Bone marrow (tissue), 2 donors: ENCODE data around the gene CCSAP.
"Not testable (repeated sequence)": the region's sequence is repeated elsewhere in the genome, so short reads cannot be mapped to it uniquely, and the experiment has no call there.

Experiments used
- DNase-seq, 2 donors: peaks; one replicate each; lab custom pipeline; 2025; lab: John Stamatoyannopoulos, UW

Gene CCSAP

DNA sequence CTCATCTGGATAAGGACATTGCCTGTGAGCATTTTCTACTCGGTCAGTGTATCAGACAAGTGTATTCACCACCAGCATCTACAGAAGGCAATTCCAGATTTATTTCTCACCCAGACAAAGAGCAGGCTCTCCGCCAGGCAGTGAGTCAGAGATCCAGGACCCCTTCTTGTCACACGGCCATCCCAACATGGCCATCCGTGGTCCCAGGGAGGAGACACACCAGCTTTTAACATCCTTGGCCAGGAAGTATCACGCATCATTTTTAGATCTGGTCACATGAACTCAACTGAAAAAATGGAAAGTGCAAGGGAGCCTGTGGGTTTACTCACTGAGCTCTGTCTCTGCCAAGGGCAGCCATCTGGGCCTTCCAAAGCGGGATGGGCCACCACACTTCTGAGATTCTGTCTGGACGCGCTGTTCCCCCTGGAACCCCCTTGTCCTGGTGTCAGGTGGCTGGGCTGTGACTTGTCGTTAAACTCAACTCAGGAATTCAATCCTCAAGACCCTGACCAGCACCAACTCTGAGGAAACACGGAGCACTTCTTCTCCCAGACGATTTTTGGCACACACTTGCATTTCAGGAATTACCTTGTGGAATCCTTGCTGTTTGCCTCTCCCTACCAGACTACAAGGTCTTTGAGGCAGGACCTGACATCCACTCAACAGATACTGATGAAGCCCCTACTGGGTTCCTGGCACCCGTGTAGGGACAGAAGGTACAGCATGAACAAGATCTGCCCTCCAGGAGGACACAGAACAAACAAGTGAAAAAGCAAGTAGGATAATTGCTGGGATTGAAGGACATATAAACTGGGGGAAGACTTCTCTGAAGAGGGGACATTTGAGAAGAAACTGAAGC, 21.6 kb upstream of the CCSAP start:
- DNase-seq, result no peak

DNA sequence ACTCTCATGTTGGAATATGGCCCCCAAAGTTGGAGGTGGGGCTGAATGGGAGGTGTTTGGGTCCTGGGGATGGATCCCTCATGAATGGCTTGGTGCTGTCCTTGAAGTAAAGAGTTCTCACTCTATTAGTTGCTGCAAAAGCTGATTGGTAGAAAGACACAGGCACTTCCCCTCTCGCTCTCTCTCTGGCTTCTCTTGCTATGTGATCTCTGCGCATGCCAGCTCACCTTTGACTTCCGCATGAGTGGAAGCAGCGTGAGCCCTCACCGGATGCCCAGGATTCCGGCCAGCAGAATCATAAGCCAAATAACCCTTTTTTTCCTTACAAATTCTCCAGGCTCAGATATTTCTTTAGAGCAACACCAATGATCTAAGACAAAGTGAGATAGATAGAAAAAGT, 20.9 kb upstream of the CCSAP start:
- no peak for DNase-seq

GRCh38 chr1:229360420-229360819, 17.6 kb upstream of the CCSAP start:
- DNase-seq, result no peak

DNA sequence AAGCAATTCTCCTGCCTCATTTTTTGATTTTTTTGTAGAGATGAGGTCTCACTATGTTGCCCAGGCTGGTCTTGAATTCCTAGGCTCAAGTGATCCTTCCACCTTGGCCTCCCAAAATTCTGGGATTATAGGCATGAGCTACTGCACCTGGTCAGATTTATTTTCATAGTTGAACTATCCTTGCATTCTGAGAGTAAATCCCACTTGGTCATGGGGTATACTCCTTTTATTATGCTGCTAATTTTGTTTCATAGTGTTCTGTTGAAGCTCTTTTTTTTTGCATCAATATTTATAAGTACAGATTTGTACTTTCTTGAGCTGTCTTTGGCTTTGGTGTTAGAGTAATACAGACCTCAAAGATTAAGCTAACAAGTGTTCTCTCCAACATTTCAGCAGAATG, 12.8 kb upstream of the CCSAP start:
- no peak for DNase-seq

- no peak for DNase-seq
Observed at GRCh38 chr1:229354226-229354625, 11.4 kb upstream of the CCSAP start.

- DNase-seq, result no peak
Observed at GRCh38 chr1:229352975-229353374, 10.1 kb upstream of the CCSAP start.

GRCh38 chr1:229349463-229350385, 6.9 kb upstream of the CCSAP start:
- no peak for DNase-seq

DNA sequence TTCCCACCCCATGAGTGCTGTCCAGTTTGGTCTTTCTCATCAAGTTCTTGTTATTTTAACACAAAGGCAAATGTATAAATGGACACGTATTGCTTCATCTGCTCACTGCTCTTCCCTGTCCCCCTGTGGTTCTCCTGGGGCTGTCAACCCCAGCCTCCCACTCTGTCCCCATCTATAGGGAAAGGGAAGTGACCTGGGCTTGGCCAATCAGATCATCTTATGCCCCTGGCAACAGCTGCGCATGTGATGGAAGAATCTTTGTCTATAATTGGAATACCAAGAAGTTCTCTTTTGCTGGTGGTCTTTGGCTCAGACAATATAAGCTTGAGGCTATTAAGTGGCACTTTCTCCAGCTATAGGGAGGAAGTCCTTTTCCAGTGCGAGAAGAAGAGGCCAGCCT, 4.7 kb upstream of the CCSAP start:
- DNase-seq, result no peak

DNA sequence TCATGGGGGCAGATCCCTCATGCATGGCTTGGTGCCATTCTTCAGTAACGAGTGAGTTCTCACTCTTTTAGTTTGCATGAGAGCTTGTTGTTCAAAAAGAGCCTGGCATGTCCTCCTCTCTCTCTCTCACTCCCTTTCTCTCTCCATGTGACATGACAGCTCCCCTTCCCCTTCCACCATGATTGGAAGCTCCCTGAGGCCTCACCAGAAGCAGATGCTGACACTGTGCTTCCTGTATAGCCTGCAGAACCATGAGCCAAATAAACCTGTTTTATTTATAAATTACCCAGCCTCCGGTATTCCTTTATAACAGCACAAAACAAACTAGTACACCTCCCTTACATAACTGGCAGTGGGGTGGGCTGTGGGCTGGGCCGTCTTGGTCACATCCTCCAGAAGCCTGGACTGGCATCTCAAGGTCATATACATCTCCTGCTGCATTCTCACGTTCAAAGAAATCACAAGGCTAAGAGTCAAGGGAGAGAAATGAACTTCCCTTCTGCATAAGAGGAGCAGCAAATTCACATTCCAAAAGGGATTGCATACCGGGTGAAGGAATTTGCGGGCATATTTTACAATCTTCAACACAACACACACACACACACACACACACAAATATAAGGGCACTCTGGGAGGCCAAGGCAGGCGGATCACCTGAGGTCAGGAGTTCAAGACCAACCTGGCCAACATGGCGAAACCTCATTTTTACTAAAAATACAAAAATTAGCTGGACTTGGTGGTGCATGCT, 2.3 kb upstream of the CCSAP start:
- no peak for DNase-seq

GRCh38 chr1:229344139-229344538, 1.3 kb upstream of the CCSAP start:
- no peak for DNase-seq

GRCh38 chr1:229341774-229342655, 832 bp downstream of the CCSAP start:
- DNase-seq, result peak; percentile 39 to 63

- no peak for DNase-seq
Observed at GRCh38 chr1:229340496-229340895, 2.4 kb downstream of the CCSAP start.

DNA sequence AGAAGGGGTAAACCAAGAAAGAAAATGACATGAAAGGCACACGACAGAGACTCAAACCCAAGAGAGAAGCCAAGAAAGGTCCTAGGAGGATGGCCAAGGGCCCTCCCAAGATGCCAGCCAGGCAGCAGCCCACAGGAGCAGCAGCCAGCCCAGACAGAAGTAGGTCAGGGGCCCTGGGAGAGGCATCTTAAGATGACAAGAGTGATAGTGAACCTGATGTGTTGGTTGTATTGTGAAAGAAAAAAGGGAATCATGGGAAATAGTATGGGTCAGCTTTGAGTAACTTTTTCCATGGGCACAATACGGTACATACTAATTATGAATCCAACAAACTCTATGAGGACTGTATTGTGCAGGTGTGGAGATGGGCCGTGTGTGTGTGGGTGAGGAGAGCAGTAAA, 3.3 kb downstream of the CCSAP start:
- DNase-seq, result no peak

DNA sequence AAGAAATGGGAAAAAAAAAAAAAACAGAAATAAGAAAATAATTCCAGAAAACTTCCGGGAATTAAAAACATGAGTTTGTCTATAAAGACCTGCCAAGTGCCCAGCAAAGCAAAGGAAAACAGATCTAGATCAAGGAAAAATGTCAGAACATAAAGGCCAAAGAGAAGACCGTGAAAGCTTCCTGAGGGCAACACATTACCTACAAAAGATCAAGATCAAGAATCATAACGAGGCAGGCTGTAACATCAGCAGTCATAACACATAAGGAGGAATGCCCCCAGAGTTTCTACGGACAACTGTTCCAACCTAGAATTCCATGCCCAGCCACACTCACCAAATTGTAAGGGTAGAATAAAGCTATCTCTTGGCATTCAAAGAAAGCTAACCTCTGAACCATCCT, 3.8 kb downstream of the CCSAP start:
- DNase-seq, result no peak

- DNase-seq, result no peak
Observed at GRCh38 chr1:229336345-229336744, 6.5 kb downstream of the CCSAP start.

DNA sequence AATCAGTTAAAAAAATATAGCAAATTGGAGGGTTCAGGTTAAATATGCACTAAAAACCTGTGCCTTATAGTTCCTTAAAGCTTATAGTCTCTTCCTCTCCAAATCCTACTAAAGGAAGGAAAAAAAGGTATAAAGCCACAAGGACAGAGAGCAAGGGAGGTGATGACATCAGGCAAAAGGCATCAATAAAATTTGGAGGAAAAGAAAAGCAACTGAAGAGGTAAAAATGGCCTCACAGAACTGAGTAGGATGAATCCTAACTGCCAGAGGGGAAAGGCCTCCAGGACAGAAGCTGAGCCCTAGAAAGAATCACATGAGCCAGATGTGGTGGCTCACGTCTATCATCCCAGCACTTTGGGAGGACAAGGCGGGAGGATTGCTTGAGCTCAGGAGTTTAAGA, 8.1 kb downstream of the CCSAP start:
- DNase-seq, result no peak

DNA sequence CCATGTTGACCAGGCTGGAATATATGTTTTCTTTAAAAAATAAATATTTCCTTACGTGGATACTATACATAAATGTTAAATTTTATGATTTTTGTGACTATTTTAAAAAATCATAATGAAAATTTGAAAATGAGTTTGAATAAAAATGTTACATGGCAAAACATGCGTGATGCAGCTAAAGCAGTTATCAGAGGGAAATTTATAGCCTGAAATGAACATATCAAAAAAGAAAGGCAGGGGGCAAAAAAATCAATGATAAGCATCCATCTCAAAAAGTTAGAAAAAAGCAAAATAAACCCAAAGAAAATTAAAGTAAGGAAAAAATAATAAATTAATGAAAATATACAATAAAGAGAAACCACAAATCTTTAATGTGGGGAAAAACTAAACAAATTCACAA, 8.6 kb downstream of the CCSAP start:
- DNase-seq, result no peak

- DNase-seq, result no peak
Observed at GRCh38 chr1:229328598-229329362, 14.1 kb downstream of the CCSAP start.

- not testable (repeated sequence) for DNase-seq
Observed at GRCh38 chr1:229327765-229328164, 15.1 kb downstream of the CCSAP start.

DNA sequence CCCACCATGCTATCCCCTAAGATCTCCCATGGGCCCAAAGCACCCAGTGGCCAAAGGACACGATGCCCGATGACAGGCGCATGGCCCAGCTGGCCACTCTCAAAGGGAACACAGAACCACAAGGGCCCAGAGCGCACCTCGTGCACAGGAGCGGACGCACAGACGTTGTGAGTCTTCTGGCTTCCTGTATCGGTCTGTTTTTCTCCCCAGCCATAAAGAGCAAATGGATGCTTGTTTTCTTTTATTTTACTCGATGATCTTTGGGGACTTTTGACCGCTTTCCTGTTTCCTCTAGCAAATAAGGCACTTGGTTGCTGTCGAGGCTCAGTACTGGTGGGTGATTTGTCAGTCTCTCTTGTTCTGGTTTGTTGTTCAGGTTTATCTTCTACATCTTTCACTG, 16.2 kb downstream of the CCSAP start:
- DNase-seq, result no peak
